ENCODE measurements around the gene ASPDH. TPM values are rescaled to one million over a fixed set of nuclear protein-coding genes. Genes with fewer than 3 reads are reported as not detected.

ASPDH gene
- total and polyA plus RNA-seq, 2 of the 13 experiments (the other 11 are each of a cell fraction or from before 2014, with no cell fraction given) = 2.2 to 3.3 TPM

GRCh38 chr19:50482271-50482855 lies 31.4 kb downstream of the ASPDH start (continued):
- TF ChIP-seq, protein P1, sequence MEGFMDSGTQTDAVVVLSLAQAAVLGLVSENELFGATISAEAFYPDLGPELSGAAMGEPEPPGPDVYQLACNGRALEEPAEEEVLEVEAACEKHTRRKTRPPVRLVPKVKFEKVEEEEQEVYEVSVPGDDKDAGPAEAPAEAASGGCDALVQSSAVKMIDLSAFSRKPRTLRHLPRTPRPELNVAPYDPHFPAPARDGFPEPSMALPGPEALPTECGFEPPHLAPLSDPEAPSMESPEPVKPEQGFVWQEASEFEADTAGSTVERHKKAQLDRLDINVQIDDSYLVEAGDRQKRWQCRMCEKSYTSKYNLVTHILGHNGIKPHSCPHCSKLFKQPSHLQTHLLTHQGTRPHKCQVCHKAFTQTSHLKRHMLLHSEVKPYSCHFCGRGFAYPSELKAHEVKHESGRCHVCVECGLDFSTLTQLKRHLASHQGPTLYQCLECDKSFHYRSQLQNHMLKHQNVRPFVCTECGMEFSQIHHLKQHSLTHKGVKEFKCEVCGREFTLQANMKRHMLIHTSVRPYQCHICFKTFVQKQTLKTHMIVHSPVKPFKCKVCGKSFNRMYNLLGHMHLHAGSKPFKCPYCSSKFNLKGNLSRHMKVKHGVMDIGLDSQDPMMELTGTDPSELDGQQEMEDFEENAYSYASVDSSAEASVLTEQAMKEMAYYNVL (CRISPR knock-in tag; IDR thresholded peaks at IDR 0.05; ENCODE audit: borderline replicate concordance) = no peak
- TF ChIP-seq TEAD3 (CRISPR knock-in tag; optimal IDR thresholded peaks at IDR 0.05; ENCODE audit: borderline replicate concordance) = no peak
- TF ChIP-seq, protein P2, sequence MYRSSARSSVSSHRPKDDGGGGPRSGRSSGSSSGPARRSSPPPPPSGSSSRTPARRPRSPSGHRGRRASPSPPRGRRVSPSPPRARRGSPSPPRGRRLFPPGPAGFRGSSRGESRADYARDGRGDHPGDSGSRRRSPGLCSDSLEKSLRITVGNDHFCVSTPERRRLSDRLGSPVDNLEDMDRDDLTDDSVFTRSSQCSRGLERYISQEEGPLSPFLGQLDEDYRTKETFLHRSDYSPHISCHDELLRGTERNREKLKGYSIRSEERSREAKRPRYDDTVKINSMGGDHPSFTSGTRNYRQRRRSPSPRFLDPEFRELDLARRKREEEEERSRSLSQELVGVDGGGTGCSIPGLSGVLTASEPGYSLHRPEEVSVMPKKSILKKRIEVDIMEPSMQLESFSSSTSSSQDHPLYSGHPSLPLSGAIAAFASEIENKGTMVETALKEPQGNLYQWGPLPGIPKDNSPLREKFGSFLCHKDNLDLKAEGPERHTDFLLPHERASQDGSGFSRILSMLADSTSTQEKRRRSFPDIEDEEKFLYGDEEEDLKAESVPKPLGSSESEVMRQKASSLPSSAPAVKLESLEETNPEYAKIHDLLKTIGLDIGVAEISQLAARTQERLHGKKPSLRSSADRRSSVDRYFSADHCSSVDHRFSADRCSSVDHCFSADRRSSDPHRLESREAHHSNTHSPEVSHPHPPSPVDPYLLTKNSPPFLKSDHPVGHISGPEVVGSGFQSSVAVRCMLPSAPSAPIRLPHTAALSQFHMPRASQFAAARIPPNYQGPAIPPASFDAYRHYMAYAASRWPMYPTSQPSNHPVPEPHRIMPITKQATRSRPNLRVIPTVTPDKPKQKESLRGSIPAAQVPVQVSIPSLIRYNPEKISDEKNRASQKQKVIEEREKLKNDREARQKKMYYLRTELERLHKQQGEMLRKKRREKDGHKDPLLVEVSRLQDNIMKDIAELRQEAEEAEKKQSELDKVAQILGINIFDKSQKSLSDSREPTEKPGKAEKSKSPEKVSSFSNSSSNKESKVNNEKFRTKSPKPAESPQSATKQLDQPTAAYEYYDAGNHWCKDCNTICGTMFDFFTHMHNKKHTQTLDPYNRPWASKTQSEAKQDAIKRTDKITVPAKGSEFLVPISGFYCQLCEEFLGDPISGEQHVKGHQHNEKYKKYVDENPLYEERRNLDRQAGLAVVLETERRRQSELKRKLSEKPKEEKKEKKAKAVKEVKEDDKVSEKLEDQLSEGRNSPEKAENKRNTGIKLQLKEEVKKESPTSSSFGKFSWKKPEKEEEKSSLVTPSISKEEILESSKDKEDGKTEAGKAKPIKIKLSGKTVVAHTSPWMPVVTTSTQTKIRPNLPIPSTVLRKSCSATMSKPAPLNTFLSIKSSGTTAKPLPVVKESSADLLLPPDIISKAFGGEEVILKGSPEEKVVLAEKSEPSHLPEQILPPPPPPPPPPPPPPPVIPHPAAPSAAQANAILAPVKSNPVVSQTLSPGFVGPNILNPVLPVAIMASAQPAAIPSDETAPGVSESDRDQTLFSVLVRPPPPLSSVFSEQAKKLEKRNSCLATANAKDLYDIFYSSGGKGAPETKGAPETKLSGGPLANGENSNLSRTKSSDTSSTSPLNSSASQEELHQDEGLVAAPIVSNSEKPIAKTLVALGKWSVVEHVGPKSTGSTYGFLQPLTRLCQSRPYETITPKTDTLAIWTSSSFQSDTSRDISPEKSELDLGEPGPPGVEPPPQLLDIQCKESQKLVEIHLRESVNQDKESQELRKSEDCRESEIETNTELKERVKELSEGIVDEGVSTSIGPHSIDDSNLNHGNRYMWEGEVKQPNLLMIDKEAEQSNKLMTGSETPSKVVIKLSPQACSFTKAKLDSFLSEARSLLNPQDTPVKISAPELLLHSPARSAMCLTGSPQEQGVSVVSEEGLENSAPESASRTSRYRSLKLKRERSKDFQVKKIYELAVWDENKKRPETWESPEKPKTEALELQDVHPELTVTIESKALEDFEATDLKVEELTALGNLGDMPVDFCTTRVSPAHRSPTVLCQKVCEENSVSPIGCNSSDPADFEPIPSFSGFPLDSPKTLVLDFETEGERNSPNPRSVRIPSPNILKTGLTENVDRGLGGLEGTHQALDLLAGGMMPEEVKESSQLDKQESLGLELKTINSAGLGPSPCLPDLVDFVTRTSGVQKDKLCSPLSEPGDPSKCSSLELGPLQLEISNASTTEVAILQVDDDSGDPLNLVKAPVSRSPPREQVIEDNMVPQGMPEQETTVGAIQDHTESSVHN (CRISPR knock-in tag; IDR thresholded peaks at IDR 0.05) = no peak
